Mesendoderm (in vitro differentiated cells): ENCODE data around the gene GORASP1.

ENCODE experiments used
- DNase-seq: peaks from one replicate; pipeline ENCODE4 v3.0.0; 2013
- H2AK5ac ChIP-seq: 2 replicates; pipeline ENCODE4 v1.6.1; 2013; ENCODE audit warnings: low read length, inconsistent platforms
- H2BK120ac ChIP-seq: 2 replicates; pipeline ENCODE4 v1.6.1; 2013; ENCODE audit warnings: low read depth, mild to moderate bottlenecking, low read length, moderate library complexity, mixed read lengths
- H2BK15ac ChIP-seq: replicated peaks from 2 replicates; pipeline ENCODE4 v1.6.1; 2013; ENCODE audit warnings: low read depth, mild to moderate bottlenecking, moderate library complexity
- H2BK5ac ChIP-seq: 2 replicates; pipeline ENCODE4 v1.6.1; 2013; ENCODE audit warnings: low read length, inconsistent platforms
- H3K18ac ChIP-seq: 2 replicates; pipeline ENCODE4 v1.6.1; 2013; ENCODE audit warnings: mild to moderate bottlenecking, low read length, mixed read lengths
- H3K23ac ChIP-seq: one replicate; pipeline ENCODE4 v1.6.1; 2013; ENCODE audit warnings: low read length
- H3K27ac ChIP-seq: 2 replicates; pipeline ENCODE4 v1.5.1; 2013; ENCODE audit warnings: low read depth, mild to moderate bottlenecking, inconsistent platforms, low read length, moderate library complexity
- H3K27me3 ChIP-seq: 2 replicates; pipeline ENCODE4 v1.6.1; 2013; ENCODE audit warnings: low read length, control low read depth, mild to moderate bottlenecking, inconsistent platforms; ENCODE audit not compliant: insufficient read depth, poor library complexity
- H3K36me3 ChIP-seq: 2 replicates; pipeline ENCODE4 v1.6.1; 2013; ENCODE audit warnings: low read length, inconsistent platforms; ENCODE audit not compliant: control insufficient read depth, insufficient read depth
- H3K4ac ChIP-seq: one replicate; pipeline ENCODE4 v1.6.1; 2013; ENCODE audit warnings: low read depth, mild to moderate bottlenecking, low read length, moderate library complexity
- H3K4me1 ChIP-seq: 2 replicates; pipeline ENCODE4 v1.6.1; 2013; ENCODE audit warnings: low read depth, low read length, inconsistent platforms; ENCODE audit not compliant: control insufficient read depth
- H3K4me2 ChIP-seq: 2 replicates; pipeline ENCODE4 v1.6.1; 2013; ENCODE audit warnings: low read length
- H3K4me3 ChIP-seq: 2 replicates; pipeline ENCODE4 v1.5.1; 2013; ENCODE audit warnings: mild to moderate bottlenecking, low read length
- H3K56ac ChIP-seq: one replicate; pipeline ENCODE4 v1.6.1; 2013; ENCODE audit warnings: low read length
- H3K79me1 ChIP-seq: 2 replicates; pipeline ENCODE4 v1.6.1; 2013; ENCODE audit warnings: low read length, inconsistent platforms
- H3K79me2 ChIP-seq: 2 replicates; pipeline ENCODE4 v1.6.1; 2013; ENCODE audit warnings: mild to moderate bottlenecking, low read length; ENCODE audit not compliant: control insufficient read depth, insufficient read depth
- H3K9ac ChIP-seq: 2 replicates; pipeline ENCODE4 v1.6.1; 2013; ENCODE audit warnings: low read length, inconsistent platforms
- H4K5ac ChIP-seq: one replicate; pipeline ENCODE4 v1.6.1; 2013; ENCODE audit warnings: low read length
- H4K8ac ChIP-seq: one replicate; pipeline ENCODE4 v1.6.1; 2013; ENCODE audit warnings: low read depth, mild to moderate bottlenecking, control low read depth, low read length, moderate library complexity
- WGBS: extraction: QIAGEN DNeasy Blood & Tissue Kit; methylation state at CpG from one replicate; pipeline ENCODE4 v1.1.7; 2013; ENCODE audit warnings: low lambda C conversion rate, missing lambda C conversion rate; ENCODE audit not compliant: insufficient coverage; ENCODE audit errors: extremely low coverage; 5-methylcytosine and 5-hydroxymethylcytosine counted together

Gene GORASP1

DNA sequence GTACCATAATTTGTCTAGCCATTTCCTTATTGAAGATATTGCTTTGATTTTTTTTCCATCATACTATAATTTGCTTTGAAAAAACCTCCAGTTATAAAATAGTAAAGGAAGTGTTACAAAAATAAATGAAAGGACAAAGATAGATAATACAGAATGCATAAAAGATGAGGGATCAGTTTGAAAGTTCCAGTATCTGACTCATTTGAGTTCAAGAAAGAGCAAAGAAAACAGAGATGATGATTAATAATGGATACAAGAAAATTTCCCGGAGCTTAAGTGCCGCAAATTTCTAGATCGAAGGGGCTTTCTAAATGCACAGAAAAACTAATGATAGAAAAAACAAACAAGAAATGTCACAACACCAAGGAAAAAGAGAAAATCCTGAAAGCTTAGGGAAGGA is 51.3 kb downstream of the GORASP1 start:
- no peak overlapping the region for H2AK5ac ChIP-seq
- no CpG with 5 or more reads among the region's 3 CpGs for WGBS
- H3K4me2 ChIP-seq, result no peak overlapping the region
- H2BK120ac ChIP-seq, result no peak overlapping the region
- H3K36me3 ChIP-seq, result no peaks in the 10 kb centered on the region
- no peak overlapping the region for H2BK15ac ChIP-seq
- peaks cover 24% of the 10 kb centered on the region for H3K79me2 ChIP-seq
- no peak overlapping the region for H3K9ac ChIP-seq
- no peak overlapping the region for H3K18ac ChIP-seq
- no peaks in the 10 kb centered on the region for H3K27me3 ChIP-seq
- H3K4me1 ChIP-seq, result no peaks in the 10 kb centered on the region
- H3K27ac ChIP-seq, result no peak overlapping the region
- H3K4me3 ChIP-seq, result no peak overlapping the region
- H3K56ac ChIP-seq, result no peak overlapping the region
- H2BK5ac ChIP-seq, result no peak overlapping the region
- H3K23ac ChIP-seq, result no peak overlapping the region
- H4K8ac ChIP-seq, result no peak overlapping the region
- H4K5ac ChIP-seq, result no peak overlapping the region
- H3K79me1 ChIP-seq, result peaks cover 6% of the 10 kb centered on the region
- DNase-seq, result no peak
- H3K4ac ChIP-seq, result no peak overlapping the region

DNA sequence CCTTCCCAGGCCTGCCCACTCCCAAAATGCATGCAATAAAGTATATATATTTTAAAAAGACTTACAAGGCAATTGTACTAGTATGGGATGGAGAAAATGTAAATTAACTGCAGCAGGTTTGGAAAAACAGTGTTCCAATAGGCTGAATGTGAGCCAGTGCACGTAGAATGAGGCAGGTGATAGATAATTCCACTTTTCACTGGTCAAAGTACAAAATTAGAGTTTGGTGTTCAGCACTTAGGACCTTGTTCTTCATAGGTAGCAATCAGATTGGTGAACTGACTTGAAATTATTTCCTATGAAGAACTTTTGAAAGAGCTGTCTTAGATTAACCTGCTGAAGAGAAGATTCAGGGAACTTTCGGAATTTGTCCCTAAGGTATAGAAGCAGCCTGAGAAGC is 53.7 kb downstream of the GORASP1 start:
- Histone ChIP-seq H3K4me2 (no peak overlapping the region), H3K79me1 (peaks cover 6% of the 10 kb centered on the region), H2BK5ac (no peak overlapping the region), H4K5ac (no peak overlapping the region), H3K36me3 (no peaks in the 10 kb centered on the region), H2AK5ac (no peak overlapping the region), H2BK120ac (no peak overlapping the region), H3K27ac (no peak overlapping the region), H3K18ac (no peak overlapping the region), H3K4me3 (no peak overlapping the region), H2BK15ac (no peak overlapping the region), H3K27me3 (no peaks in the 10 kb centered on the region), H3K56ac (no peak overlapping the region), H4K8ac (no peak overlapping the region), H3K4ac (no peak overlapping the region), H3K23ac (no peak overlapping the region), H3K9ac (no peak overlapping the region), H3K79me2 (peaks cover 22% of the 10 kb centered on the region), H3K4me1 (no peaks in the 10 kb centered on the region)
- no CpG with 5 or more reads among the region's 2 CpGs for WGBS
- no peak for DNase-seq

DNA sequence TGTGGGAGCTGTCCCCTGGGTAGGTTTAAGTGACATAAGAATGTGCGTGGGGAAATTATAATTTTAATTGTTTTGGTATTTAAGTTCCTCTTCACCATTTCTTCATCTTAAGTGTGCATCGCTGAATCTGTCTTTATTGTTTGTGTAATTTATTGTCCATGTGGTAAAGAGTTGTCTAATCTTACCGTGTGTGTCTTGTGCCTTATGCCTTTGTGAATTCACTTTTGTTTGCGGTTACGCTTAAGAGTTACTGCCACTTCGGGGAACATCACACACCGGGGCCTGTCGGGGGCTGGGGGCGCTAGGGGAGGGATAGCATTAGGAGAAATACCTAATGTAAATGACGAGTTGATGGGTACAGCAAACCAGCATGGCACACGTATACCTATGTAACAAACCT is 54.8 kb downstream of the GORASP1 start:
- no peaks in the 10 kb centered on the region for H3K4me1 ChIP-seq
- no peak overlapping the region for H4K8ac ChIP-seq
- no peaks in the 10 kb centered on the region for H3K27me3 ChIP-seq
- no peak overlapping the region for H4K5ac ChIP-seq
- peak overlapping the region; percentile 61 for H3K4me2 ChIP-seq
- H2AK5ac ChIP-seq, result no peak overlapping the region
- H3K18ac ChIP-seq, result no peak overlapping the region
- no CpG with 5 or more reads among the region's 11 CpGs for WGBS
- H3K36me3 ChIP-seq, result no peaks in the 10 kb centered on the region
- H3K23ac ChIP-seq, result no peak overlapping the region
- H3K4ac ChIP-seq, result peak overlapping the region; percentile 78
- H2BK5ac ChIP-seq, result no peak overlapping the region
- H3K9ac ChIP-seq, result peak overlapping the region; percentile 73
- H3K79me1 ChIP-seq, result peaks cover 6% of the 10 kb centered on the region
- H3K4me3 ChIP-seq, result peak overlapping the region; percentile 87
- peaks cover 20% of the 10 kb centered on the region for H3K79me2 ChIP-seq
- H3K27ac ChIP-seq, result no peak overlapping the region
- no peak overlapping the region for H2BK120ac ChIP-seq
- peak overlapping the region; percentile 92 for H3K56ac ChIP-seq
- DNase-seq, result no peak
- H2BK15ac ChIP-seq, result no peak overlapping the region

DNA sequence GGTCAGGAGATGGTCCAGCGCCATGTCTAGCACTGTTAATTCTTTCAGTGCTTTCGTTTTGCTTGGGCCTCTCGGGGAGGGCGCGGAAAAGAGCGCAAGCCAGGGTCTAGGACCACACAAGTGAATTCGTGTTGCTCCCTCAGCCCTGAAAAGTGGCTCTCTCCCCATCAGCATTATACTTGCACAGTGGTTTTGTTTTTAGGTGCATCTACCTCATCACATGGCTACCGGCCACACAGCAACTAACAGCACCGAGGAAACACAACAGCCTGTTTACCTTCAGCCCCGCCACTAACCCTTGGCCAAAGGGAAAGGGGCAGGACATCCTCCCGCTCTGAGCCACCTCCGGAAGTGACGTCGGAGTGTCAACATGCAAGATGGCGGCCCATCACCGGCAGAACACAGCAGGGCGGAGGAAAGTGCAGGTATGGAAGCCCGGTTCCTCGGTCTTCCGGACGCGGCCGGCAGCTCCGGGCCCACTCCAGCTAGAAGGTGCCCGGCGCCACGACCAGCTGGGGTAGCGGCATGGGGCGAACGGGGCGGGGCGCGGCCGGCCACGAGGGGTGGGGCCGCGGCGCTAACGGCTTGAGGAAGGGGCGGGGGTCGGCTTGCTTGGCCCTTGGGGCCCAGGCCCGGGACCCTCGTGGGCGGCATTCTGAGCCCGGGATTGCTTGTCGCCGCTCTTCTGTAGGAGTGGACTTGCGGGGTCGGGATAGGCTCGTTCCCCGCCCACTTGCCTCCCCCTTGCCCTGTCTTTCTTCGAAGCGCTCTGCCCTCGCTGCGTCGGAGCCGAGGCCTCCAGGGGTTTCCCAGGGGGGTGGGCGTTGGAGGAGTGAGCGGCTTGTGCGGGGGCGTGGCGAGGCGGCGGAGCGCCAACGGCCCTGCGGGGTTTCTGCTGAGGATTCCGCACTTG is 55.5 kb downstream of the GORASP1 start, which contains the start of the genes SCN11A and WDR48:
TSS of gene SCN11A (minus strand) at position 296 of the 913 bp plus-strand sequence. CDS start 101,582 bp downstream, outside the sequence.
TSS of gene WDR48 (plus strand) at position 368 of the 913 bp plus-strand sequence. CDS start at position 378, 10 bp downstream.
- Histone ChIP-seq H3K56ac (peak within 1 kb of the TSS; percentile 92), H3K79me2 (peaks cover 20% of the 10 kb centered on the region), H3K4me3 (peak within 1 kb of the TSS; percentile 87), H2AK5ac (no peak within 1 kb of the TSS), H3K27me3 (no peaks in the 10 kb centered on the region), H2BK15ac (no peak within 1 kb of the TSS), H4K8ac (no peak within 1 kb of the TSS), H4K5ac (no peak within 1 kb of the TSS), H3K27ac (peak within 1 kb of the TSS; percentile 72), H3K23ac (no peak within 1 kb of the TSS), H2BK120ac (peak within 1 kb of the TSS; percentile 46), H3K9ac (peak within 1 kb of the TSS; percentile 73), H3K4me1 (no peaks in the 10 kb centered on the region), H3K79me1 (peaks cover 6% of the 10 kb centered on the region), H2BK5ac (no peak within 1 kb of the TSS), H3K4me2 (peak within 1 kb of the TSS; percentile 61), H3K4ac (peak within 1 kb of the TSS; percentile 78), H3K18ac (peak within 1 kb of the TSS; percentile 60), H3K36me3 (no peaks in the 10 kb centered on the region)
- WGBS, result no CpG with 5 or more reads among the region's 68 CpGs
- DNase-seq, result peak; percentile 98

DNA sequence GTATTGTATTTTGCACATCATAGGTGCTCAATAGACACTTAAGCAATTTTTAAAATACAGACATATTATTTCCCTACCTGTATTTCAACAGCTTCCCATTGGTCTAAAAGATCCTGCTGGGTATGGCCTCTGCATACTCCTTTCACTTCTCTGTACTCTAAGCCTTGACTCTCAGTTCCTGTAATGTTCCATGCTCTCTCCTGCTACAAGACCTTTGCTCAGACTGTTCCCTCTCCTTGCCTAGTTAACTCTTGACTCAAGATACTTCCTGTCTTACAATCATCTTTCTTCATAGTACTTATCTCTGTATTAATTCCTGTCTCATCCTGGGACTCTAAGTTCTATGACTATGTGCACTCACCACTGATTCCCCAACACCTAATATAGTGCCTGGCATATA is 57.4 kb downstream of the GORASP1 start:
- Histone ChIP-seq H3K79me2 (peaks cover 16% of the 10 kb centered on the region), H3K18ac (no peak overlapping the region), H3K9ac (no peak overlapping the region), H3K23ac (no peak overlapping the region), H4K8ac (no peak overlapping the region), H2AK5ac (no peak overlapping the region), H4K5ac (no peak overlapping the region), H3K4me3 (no peak overlapping the region), H2BK15ac (no peak overlapping the region), H3K36me3 (no peaks in the 10 kb centered on the region), H3K79me1 (peaks cover 3% of the 10 kb centered on the region), H3K4me2 (no peak overlapping the region), H3K27ac (no peak overlapping the region), H3K27me3 (no peaks in the 10 kb centered on the region), H2BK5ac (no peak overlapping the region), H3K56ac (no peak overlapping the region), H3K4ac (no peak overlapping the region), H2BK120ac (no peak overlapping the region), H3K4me1 (no peaks in the 10 kb centered on the region)
- DNase-seq, result no peak
